ENCODE results near the gene SYNCRIP.
A peak's percentile ranks its signal among the peaks of the same experiment; 100 is the strongest.
"Not testable (repeated sequence)": the region's sequence is repeated elsewhere in the genome, so short reads cannot be mapped to it uniquely, and the experiment has no call there.

Gene SYNCRIP

DNA sequence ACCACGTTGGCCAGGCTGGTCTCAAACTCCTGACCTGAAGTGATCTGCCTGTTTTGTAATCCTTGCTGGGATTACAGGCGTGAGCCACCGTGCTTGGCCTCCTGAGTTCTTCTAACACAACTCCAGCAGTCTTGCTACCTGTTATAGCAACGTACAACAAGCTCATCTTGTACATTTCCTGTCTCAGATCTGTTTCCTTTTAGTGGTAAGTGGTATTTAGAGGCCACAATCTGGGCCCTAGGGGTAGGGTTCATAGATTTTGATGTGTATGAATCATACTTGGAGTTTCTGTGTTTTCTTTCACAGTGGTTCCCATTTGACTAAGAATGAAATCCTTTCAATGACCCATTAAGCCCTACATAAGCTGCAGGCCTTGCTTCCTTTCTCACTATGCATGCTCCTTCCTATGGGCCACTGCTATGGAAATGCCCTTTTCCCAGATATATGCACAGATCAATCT is 27.1 kb upstream of the SYNCRIP start:
- DNase-seq, result peak; percentile 7

DNA sequence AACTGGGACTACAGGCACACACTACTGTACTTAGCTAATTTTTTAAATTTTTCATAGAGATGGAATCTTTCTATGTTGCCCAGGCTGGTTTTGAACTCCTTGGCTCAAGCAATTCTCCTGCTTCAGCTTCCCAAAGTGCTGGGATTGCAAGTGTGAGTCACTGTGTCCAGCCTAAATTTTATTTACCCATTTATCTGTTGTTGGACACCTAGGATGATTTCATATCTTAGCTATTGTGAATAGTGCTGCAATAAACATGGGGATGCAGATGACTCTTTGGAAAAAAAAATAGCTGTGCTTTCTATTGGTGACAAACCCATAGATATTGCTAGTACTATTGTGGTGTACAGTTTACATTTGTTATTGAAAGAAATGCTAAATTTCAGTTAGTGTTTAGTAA is 19.6 kb upstream of the SYNCRIP start:
- no peak for DNase-seq

DNA sequence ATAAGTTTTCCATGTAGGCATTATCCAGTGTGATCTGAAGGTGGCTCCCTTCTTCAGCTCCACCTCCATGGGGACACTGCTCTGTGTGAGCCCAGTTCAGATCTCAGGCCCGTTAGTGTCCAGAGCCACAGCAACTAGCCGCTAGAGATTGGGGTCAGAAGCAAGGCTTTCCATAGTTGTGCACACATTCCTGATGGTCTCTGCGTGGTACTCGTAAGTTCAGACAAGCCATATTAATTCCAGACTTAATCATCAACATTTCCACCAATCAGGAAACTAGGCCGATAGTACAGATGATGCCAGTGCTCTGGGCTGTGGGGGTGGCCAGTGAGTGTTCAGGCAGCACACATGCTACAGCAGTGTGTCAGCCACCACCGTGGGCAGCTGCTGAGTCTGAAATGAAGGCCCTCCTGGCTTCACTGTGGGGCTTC is 17.5 kb upstream of the SYNCRIP start:
- no peak for DNase-seq

DNA sequence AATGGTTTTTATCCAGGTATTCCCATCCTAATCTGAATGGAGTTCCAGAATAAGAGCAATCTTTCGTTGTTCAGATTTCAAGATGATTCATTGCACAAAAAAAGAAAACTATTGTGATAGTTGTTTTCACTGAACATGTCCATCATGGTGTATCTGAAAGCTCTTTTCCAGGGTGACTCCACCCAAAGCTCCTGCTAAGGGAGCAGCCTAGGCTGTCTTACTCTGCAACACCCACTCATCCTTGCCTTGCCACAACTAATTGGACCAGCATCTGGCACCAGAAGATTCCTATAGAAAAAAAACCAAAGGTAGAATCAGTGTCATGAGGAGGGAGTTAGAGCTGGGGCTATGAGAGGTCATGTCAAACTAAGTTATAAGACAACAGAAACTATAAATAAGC is 7.9 kb upstream of the SYNCRIP start:
- no peak for DNase-seq

DNA sequence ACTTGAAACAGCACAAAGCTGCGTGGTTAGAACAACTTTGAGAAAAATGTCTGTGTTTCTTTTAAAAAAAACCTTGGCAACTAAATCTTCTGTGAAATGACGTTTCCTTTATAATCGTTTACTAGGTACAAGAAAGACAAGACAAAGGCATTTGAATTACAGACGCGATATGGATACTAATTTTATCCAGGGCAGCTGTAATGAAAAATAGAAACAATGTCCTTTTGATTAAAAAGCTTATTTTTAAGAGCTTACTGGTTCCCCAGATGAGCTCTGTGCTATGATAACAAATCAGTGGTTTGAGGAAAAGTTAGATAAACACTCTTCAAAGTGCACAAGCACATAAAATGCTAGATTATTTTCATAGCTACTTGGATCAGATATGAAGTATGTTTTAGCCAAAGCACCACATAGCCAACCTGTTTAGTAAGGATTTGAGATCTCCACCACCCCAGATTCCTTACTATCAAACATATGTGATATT is 1.6 kb upstream of the SYNCRIP start:
- no peak for DNase-seq

DNA sequence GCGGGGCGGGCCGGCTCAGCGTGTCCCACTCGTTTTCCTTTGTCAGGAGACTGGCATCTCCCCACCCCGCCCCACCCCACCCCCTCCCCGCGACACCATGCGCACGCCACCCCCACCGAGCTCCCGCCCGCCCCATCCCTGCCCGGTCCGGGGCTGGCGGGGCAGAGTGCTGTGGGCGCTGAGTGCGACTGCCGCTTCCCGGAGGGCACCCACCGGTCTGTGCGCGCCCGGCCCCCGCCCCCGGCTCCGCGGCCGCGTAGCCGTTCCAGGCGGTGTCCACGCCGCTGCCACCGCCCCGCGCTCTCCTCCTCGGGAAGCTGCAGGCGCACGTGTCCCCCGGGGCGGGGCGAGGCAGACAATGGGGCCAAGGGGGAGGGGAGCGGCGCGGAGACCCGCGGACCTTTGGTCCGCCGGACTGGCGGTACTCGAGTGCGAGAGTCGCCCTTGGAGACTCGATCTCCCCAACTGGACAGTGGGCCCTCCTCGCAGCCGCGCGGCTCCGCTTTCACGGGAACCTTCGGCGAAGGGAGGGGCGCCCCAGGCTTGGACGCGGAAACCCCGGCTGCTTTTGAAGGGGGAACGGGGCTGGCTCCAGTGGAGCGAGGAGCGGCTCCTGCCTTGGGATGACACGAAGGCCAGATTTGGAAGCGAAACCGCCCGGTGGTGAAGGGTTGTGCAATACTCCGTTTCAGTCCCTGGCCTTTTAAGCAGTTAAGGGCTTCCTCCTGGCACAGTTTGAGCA is 1.0 kb upstream of the SYNCRIP start:
- DNase-seq, result peak; percentile 85

DNA sequence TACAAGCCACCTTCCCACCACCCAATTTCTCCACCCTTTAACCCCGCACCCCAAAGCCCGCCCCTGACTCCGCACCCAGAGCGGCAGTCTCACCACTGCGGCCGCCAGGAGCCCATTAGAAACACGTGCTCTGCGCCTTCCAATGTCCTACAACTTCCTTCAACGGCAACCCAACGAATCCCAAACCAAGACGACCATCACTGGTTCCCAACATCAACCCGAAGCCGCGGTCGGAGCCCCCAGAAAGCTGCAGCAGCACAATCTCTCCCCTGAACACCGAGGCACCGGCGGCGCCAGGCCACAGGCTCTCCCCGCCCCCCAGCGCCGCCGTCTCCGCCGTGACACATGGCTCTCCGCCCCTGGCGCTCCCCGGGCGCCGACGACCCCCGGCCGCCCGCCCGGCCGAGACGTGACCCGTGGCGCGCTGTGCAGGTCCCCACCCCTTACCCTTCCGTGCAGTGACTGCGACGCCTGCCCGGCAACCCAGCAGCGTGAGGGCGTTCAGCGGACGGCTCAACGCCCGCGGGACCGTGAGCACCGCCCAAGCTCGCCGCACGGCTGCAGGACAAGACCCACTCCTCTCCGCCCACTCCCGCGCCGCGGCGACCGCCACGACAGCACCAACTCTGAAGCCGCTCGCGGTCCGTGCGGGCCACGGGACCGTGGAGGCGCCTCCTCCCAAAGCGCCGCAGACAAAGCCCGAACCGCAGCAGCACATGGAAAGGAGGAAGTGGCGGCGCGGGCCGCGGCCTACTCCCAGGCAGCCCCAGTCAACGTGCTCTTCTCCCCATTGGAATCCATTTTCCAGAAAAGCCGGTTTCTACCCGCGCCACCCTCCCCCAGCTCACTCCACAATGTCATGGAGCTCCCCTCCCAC is 551 bp downstream of the SYNCRIP start:
- DNase-seq, result peak; percentile 64

DNA sequence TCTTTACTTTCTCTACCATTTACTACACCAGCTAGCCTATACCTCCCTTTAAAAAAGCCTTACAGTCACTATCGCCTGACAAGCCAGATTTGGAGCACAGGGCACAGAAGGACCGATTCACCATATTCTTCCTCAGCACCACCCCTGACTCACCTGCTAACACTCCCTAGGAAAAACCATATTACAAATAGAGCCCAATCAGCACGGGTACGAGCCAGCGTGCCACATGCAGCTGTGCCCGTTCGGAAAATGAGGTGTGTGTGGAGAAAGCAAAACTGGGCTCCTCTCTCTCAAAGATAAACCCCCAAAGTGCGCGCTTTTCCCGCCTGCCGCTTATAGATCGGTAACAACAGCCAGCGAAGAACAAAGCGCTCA is 1.2 kb downstream of the SYNCRIP start:
- DNase-seq, result no peak

DNA sequence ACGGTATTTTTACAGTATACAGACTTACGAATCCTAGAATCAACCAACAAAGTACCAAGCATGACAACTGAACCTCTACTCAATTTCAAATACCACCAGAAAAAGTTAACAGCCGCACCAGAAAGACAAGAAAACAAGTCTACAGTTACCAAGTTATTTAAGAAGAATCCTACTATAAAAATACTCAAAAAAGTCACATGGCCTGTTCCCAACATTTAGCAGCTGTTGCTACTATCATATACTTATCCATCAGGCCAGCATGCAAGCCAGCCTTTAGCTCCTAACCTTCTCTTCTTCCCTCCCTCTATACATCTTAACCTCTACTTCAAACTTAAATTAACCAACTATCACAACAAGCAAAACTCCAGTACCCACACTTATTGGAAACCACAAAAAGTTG is 1.9 kb downstream of the SYNCRIP start:
- no peak for DNase-seq

DNA sequence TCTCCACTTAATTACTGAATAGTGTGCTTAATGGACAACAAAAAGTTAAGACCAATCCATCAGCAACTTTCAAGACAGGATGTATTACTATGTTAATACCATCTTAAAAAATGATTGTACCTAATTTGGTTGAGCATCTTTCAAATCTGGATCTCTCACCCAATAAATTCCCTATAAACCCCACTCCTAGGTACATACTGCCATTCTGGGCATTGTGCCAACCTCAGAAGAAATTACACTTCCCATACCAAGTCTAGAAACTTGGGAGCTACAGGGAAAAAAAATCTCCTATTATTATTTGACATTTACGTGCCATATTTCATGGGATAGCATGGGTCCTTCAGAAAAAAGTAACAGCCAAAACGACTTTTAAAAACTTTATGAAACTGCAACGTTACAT is 5.1 kb downstream of the SYNCRIP start:
- no peak for DNase-seq

DNA sequence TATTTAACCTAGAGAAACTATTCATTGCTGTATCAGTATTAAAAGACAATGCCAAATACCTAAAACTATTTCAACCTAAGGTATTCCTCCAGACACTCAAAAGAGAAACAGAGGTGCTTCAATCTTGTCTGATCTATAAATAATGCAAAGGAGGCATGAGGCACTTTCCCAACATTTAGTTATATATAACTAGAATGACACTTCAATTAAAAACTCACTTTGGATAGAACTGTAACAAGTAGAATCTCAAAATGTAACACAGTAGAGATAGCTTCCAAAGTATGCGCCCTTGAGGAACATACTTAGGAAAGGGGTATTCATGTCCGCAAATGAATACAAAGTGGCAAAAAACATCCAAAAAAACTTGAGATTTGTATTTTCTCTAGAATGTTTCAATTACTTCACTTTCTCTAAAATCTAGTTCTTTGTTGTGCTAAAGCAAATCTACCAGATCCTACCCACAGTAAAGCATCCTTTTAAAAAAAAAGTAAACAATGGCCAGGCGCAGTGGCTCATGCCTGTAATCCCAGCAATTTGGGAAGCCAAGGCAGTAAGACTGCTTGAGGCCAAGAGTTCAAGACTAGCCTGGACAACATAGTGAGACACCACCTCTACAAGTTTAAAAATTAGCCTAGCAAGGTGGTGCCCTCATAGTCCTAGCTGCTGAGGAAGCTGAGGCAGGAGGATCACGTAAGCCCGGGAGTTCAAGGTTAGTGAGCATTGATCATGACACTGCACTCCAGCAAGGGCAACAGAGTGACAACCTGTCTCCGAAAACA is 10.3 kb downstream of the SYNCRIP start:
- no peak for DNase-seq

DNA sequence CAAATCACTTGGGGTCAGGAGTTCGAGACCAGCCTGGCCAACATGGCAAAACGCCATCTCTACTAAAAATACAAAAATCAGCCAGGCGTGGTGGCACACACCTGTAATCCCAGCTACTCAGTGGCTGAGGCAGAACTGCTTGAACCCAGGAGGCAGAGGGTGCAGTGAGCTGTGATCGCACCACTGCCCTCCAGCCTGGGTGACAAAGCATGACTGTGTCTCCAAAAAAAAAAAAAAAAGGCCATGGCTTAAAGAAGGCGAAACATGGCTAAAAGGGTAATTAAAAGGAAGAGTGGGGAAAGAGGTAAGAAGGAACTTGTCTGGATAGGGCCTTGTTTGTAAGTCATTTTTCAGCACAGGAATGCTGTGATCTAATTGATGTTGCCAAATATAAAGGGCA is 11.6 kb downstream of the SYNCRIP start:
- not testable (repeated sequence) for DNase-seq

DNA sequence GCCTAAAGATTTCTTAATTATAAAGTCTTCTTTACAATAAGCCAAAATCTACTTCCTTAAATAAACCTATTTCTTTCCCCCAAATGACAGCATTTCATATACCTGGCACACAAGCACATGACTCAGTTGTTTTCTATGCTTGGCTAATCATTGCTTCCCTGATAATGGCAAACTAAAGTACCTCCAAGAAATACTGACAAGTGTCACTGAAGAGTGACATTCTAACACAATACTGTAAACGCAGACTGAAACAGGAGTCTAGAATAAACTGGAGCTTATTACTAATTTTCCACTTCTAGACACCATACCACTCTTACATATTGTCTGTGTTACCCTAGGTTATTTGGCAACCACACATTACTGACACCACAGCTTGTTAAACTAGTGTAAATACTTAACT is 14.3 kb downstream of the SYNCRIP start:
- no peak for DNase-seq

DNA sequence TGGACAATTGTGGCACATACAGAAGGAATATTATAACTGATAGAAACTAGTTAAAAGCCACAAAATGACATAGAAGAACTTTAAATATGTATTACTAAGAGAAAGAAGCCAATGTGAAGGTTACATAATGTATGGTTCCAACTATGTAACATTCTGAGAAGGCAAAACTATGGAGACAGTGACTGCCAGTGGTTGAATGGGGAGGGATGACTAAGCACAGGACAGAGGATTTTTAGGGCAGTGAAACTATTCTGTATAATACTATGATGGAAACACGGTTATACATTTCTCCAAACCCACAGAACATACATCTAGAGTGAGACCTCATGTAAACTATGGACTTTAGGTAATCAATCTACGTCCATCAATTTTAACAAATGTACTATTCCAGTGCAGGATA is 22.4 kb downstream of the SYNCRIP start:
- DNase-seq, result no peak

DNA sequence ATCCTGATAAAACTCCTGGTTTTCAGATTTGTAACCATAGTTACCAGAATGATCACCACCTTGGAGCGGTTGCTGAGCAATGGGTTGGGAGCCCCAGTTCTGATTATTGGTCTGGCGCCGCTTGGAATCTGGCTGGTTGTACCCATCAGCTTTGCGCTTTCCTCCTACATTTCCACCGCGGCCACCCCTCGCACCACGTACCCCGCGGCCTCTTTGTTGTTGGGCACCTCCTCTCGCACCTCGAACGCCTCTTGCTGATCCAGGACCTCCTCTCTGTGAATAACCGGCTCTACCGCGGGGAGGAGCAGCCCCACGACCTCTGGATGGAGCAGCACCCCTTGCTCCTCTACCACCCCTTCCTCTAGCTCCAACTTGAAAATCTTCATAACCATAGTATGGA is 27.9 kb downstream of the SYNCRIP start:
- DNase-seq, result no peak

DNA sequence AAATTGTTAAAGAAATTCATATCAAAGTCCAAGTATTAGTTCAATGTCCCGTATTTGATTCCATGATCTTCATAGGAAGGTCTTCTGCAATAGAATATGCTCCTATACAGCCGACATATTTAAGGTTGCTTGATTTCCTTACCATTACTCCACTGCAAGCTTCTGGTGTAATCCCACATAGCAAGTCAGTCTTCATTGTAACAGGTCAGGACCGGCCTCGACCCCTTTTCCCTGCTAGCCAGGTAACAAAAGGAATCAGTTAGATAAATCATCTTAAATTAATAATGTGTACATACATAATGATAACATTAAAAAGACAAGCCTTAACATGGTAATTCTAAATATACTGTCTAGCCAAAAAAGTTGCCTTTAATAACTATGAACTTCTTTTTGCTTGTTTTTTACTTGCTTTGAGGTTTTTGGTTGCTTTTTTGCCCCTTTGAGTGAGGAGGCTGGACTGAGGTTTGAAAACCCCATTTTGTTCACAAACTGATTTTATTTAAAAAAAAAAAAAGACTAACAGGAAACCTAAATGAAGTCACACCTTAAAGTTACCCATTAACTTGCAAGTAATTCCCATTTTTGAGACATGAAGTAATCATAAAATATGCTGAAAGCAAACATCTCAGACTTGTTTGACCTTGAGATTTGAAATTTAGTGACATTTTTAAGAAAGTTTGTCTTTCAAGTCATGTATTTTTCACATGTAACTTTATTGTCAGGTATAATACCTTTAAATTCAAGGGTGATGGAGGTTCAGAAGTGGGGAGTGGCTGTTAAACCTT is 29.8 kb downstream of the SYNCRIP start:
- no peak for DNase-seq

DNA sequence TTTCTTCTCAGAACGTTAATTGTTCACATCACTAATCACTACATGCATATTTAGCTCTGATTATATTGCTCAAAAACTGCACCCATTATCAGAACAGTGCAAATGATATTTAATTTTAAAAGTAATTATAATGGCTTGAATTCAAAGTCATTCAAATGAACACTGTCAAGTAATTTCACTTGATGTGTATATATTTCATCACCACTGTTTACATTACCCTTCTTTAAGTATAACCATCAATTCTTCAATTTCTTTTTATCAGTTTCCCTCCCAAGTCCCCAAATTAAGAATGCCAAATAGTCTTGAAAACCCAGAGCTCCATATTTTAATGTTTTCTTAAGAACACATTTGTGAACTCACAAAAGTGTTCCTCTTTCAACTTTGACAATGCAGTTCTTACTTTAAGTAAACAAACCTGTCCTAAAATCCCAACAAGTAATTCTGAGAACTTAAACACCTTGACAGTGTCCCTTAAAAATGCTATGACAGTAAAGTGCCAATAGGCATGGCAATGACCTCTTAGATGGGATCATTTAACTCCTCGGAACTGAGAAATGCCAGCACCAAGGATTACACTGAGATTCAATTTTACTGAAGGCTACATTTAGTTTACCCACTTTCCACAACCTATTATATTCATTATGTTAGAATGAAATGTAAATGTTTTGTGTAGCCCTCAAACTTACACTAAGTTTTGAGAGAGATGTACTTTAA is 32.3 kb downstream of the SYNCRIP start:
- no peak for DNase-seq

DNA sequence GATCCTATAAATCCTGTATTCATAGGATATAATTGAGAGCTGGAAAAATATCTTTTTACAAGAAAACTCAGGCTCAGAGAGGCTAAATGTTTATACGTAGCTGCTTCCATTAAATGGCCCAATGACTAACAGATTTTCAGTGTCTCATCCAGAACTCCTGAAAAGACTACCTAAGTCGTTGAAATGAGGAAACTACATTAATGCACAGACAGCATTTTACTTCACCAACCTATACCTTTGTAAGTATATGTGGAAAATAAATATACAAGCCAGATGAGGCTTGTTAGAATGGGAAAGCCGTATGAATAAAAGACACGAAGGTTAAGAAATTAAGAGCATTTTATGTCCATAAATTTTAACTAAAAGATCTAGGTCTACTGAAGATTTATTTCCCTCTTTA is 40.6 kb downstream of the SYNCRIP start:
- DNase-seq, result no peak

DNA sequence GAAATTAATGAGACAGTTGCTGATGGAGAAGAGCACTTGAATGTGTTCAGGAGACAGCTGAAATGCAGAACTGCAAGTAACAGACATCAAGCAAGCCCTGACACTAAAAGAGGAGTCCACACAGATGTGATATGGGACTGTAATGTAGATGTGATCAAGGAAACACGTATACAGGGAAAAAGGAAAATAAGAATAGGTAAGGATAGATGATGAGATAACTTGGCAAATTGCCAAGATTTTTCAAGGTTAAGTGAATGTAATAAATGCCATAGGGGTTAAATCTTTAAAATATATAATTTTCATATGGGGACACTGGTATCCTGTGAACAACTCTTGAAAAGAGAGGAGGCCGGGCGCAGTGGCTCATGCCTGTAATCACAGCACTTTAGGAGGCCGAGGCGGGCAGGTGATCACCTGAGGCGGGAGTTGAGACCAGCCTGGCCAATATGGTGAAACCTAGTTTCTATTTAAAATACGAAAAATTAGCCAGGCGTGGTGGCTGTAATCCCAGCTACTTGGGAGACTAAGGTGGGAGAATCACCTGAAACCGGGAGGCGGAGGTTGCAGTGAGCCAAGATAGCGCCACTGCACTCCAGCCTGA is 41.9 kb downstream of the SYNCRIP start:
- DNase-seq, result no peak

DNA sequence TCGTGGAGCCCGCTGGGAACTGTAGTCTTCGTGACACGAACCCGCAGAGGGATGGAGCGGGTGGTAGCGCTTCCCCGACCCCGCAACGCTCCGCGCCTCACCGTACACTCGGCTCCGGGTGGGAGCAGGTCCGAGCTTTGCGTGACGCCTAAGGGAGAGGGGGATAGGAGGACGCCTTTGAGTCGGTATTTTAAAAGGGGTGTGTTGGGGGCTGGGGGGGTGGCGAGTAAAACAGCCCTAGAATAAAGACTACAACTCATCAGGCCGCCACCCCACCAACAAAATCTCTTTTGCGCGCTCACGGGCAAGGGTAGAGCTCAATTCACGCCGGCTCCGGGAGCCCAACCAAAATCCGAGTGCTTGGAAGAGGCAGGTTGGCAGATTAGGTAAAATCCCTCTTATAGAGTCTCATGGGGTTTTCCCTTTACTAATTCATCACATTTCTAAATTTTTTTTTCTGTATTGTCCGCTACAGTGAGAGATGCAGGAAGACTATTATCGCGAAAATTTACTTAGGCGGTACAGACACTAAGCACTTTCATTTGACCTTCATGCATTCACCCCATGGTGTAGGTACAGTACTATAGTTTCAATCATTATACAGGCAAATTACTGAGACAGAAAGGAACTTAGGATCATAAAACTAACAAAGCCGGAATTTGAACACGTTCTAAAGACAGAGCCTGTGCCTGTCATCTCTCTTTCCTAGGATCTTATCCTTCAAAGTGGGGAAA is 48.3 kb downstream of the SYNCRIP start:
- DNase-seq, result peak; percentile 52

Data from stimulated activated naive CD4-positive, alpha-beta T cell treated with Interleukin-2 at 50 U/mL for 16 hours (primary cell).